K562 (cell line): ENCODE results near the gene GALNT12.

Source experiments
- ESRRA ChIP-seq: fragments of 450-650 bp; IDR thresholded peaks from 2 replicates; pipeline ENCODE4 v1.6.1; 2014; ENCODE audit warnings: low read depth, mild to moderate bottlenecking, moderate library complexity, borderline replicate concordance
- ZNF274 ChIP-seq: IDR thresholded peaks from 2 replicates; pipeline ENCODE4 v1.6.1; 2011; ENCODE audit warnings: low read depth, mild to moderate bottlenecking, low read length, moderate library complexity, borderline replicate concordance

- no peak for TF ChIP-seq ZNF274
- no peak for TF ChIP-seq ESRRA
These were observed 23.1 kb downstream of the GALNT12 start for GRCh38 chr9:98830554-98830953.
